Prostate gland (tissue), 1 donor: ENCODE results near the gene MICAL3.

Experiments used
- POLR2A ChIP-seq: fragments of 450-650 bp; IDR thresholded peaks from one replicate; pipeline ENCODE4 v1.6.1; 2016; ENCODE audit warnings: antibody characterized with exemption, mild to moderate bottlenecking
- POLR2AphosphoS5 ChIP-seq: sonication (generic); formaldehyde crosslinking; IDR thresholded peaks from one replicate; pipeline ENCODE4 v1.6.1; 2017; ENCODE audit warnings: antibody characterized with exemption

GRCh38 chr22:17847360-17848078 lies 176.8 kb downstream of the MICAL3 start:
- no peak for TF ChIP-seq POLR2AphosphoS5
- no peak for TF ChIP-seq POLR2A
